H1 (cell line): Measurements from ENCODE around the gene DENND1A.

Experiments used
- CHD1 ChIP-seq: IDR thresholded peaks from 2 replicates; pipeline ENCODE4 v1.6.1; 2012; ENCODE audit warnings: low read depth, low read length, improper control_type of control experiment
- CREB1 ChIP-seq: IDR thresholded peaks from 2 replicates; pipeline ENCODE4 v1.6.1; 2012; ENCODE audit warnings: inconsistent platforms
- EP300 ChIP-seq, 2 experiments: IDR thresholded peaks; 1 replicate in 1 of 2; 2 replicates in 1 of 2; pipeline ENCODE4 v1.6.1; 2011 to 2012; ENCODE audit warnings: low read depth in 2 of 2, low read length in 2 of 2, mild to moderate bottlenecking in 2 of 2, borderline replicate concordance in 1 of 2, inconsistent platforms in 1 of 2, moderate library complexity in 1 of 2
- GABPA ChIP-seq: IDR thresholded peaks from 2 replicates; pipeline ENCODE4 v1.6.1; 2011; ENCODE audit warnings: mild to moderate bottlenecking, low read length, moderate library complexity, borderline replicate concordance; ENCODE audit not compliant: insufficient read depth
- JUN ChIP-seq: IDR thresholded peaks from 2 replicates; pipeline ENCODE4 v1.6.1; 2011; ENCODE audit warnings: low read depth, mild to moderate bottlenecking, improper control_type of control experiment, low read length
- KDM5A ChIP-seq: fragments of 200-600 bp; IDR thresholded peaks from 2 replicates; pipeline ENCODE4 v1.7.1; 2012; ENCODE audit warnings: mild to moderate bottlenecking, low read length, inconsistent platforms, mixed read lengths
- MAFK ChIP-seq: IDR thresholded peaks from 2 replicates; pipeline ENCODE4 v1.6.1; 2012; ENCODE audit warnings: low read depth, mild to moderate bottlenecking, improper control_type of control experiment, low read length
- NRF1 ChIP-seq: IDR thresholded peaks from 2 replicates; pipeline ENCODE4 v1.6.1; 2011; ENCODE audit warnings: mild to moderate bottlenecking, low read depth, low read length, improper control_type of control experiment
- POLR2AphosphoS5 ChIP-seq: IDR thresholded peaks from 2 replicates; pipeline ENCODE4 v1.6.1; 2011; ENCODE audit warnings: low read depth, low read length
- SUZ12 ChIP-seq: fragments of 200-600 bp; sonication (generic); IDR thresholded peaks from 2 replicates; pipeline ENCODE4 v1.6.1; 2012; ENCODE audit warnings: mild to moderate bottlenecking, inconsistent platforms, low read length, moderate library complexity, mixed read lengths
- TBP ChIP-seq: IDR thresholded peaks from 2 replicates; pipeline ENCODE4 v1.6.1; 2011; ENCODE audit warnings: low read depth, low read length, improper control_type of control experiment
- TF ChIP-seq, protein P1 (sequence below), 3 experiments: IDR thresholded peaks; 1 replicate in 2 of 3; 2 replicates in 1 of 3; pipeline versions ENCODE4 v1.5.1 to v1.6.1; 2011; ENCODE audit warnings: low read length in 3 of 3, mild to moderate bottlenecking in 3 of 3, inconsistent platforms in 2 of 3, low read depth in 1 of 3, moderate library complexity in 1 of 3; ENCODE audit not compliant: insufficient read depth in 1 of 3; ENCODE audit errors: control extremely low read depth in 1 of 3
- TF ChIP-seq, protein P2 (sequence below): IDR thresholded peaks from 2 replicates; pipeline ENCODE4 v1.6.1; 2012; ENCODE audit warnings: low read length, inconsistent platforms

DNA sequence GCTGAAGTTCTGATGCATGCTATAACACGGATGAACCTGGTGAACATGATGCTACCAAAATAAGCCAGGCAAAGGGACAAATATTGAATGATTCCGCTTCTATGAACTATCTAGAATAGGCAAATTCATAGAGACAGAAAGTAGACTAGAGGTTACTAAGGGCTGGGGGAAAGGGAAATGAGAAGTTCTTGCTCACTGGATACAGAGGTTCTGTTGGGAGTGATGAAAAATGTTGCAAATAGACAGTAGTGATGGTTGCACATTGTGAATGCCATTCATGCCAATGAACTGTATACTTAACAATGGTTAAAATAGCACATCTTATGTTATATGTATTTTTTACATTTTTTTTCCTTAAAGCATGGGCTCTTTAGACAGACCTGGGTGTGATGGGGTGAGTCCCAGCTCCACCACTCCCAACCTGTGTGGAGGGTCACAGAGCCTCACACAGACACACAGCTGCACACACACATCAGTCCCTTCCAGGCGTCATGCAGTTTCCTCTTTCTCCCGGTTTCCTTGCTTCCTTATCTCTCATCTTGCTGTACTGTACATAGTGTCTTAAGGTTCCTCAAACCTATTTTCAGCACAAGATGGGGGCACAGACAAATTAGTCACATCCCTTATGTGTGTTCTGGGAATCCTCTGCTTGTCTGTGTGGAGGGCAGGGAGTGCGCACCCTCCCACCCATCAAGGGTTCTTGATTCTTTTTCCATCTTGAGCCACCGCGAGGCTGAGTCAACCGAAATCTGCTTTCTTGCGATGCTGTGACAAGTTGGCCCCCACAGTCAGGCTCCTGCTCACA, 381.0 kb downstream of the DENND1A start:
- no peak for TF ChIP-seq NRF1
- no peak for TF ChIP-seq JUN
- TF ChIP-seq, protein P1, sequence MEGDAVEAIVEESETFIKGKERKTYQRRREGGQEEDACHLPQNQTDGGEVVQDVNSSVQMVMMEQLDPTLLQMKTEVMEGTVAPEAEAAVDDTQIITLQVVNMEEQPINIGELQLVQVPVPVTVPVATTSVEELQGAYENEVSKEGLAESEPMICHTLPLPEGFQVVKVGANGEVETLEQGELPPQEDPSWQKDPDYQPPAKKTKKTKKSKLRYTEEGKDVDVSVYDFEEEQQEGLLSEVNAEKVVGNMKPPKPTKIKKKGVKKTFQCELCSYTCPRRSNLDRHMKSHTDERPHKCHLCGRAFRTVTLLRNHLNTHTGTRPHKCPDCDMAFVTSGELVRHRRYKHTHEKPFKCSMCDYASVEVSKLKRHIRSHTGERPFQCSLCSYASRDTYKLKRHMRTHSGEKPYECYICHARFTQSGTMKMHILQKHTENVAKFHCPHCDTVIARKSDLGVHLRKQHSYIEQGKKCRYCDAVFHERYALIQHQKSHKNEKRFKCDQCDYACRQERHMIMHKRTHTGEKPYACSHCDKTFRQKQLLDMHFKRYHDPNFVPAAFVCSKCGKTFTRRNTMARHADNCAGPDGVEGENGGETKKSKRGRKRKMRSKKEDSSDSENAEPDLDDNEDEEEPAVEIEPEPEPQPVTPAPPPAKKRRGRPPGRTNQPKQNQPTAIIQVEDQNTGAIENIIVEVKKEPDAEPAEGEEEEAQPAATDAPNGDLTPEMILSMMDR (IDR thresholded peaks at IDR 0.05; ENCODE audit: control extremely low read depth in 1 of 3, insufficient read depth in 1 of 3, low read depth in 1 of 3, low read length in 3 of 3): no peak
- TF ChIP-seq CREB1: no peak
- TF ChIP-seq EP300 (IDR thresholded peaks at IDR 0.05; ENCODE audit: borderline replicate concordance in 1 of 2, low read depth in 2 of 2, low read length in 2 of 2): no peak
- no peak for TF ChIP-seq CHD1
- TF ChIP-seq KDM5A: no peak
- TF ChIP-seq GABPA: no peak
- TF ChIP-seq, protein P2, sequence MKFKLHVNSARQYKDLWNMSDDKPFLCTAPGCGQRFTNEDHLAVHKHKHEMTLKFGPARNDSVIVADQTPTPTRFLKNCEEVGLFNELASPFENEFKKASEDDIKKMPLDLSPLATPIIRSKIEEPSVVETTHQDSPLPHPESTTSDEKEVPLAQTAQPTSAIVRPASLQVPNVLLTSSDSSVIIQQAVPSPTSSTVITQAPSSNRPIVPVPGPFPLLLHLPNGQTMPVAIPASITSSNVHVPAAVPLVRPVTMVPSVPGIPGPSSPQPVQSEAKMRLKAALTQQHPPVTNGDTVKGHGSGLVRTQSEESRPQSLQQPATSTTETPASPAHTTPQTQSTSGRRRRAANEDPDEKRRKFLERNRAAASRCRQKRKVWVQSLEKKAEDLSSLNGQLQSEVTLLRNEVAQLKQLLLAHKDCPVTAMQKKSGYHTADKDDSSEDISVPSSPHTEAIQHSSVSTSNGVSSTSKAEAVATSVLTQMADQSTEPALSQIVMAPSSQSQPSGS: no peak
- no peak for TF ChIP-seq TBP
- TF ChIP-seq SUZ12: no peak
- no peak for TF ChIP-seq POLR2AphosphoS5
- TF ChIP-seq MAFK: no peak
